HepG2 (cell line): Measurements from ENCODE around the gene RAD51. TPM values are rescaled to one million over a fixed set of nuclear protein-coding genes. Genes with fewer than 3 reads are reported as not detected.

Experiments used
- CCDC6 ChIP-seq: sonication (generic); formaldehyde crosslinking; IDR thresholded peaks from 2 replicates; pipeline ENCODE4 v1.8.1; 2022; ENCODE audit warnings: mild to moderate bottlenecking, missing genetic modification reagents, moderate library complexity
- HNF1B ChIP-seq: sonication (generic); formaldehyde crosslinking; IDR thresholded peaks from 2 replicates; pipeline ENCODE4 v1.5.1; 2020; ENCODE audit warnings: mild to moderate bottlenecking, moderate library complexity, missing genetic modification reagents
- IRF1 ChIP-seq: sonication (generic); formaldehyde crosslinking; IDR thresholded peaks from 2 replicates; pipeline ENCODE4 v1.4.0; 2020; ENCODE audit warnings: low read depth, mild to moderate bottlenecking, missing genetic modification reagents
- KDM1A ChIP-seq: IDR thresholded peaks from 2 replicates; pipeline ENCODE4 v1.6.1; 2016; ENCODE audit warnings: missing compliant biosample characterization
- MAFG ChIP-seq: sonication (generic); formaldehyde crosslinking; IDR thresholded peaks from 2 replicates; pipeline ENCODE4 v1.5.1; 2020; ENCODE audit warnings: mild to moderate bottlenecking, missing genetic modification reagents
- MTA3 ChIP-seq: sonication (generic); formaldehyde crosslinking; IDR thresholded peaks from 2 replicates; pipeline ENCODE4 v1.4.0; 2020; ENCODE audit warnings: missing genetic modification reagents
- MTF2 ChIP-seq: sonication (generic); formaldehyde crosslinking; IDR thresholded peaks from 2 replicates; pipeline ENCODE4 v1.5.0; 2020; ENCODE audit warnings: missing genetic modification reagents, borderline replicate concordance
- REL ChIP-seq: sonication (generic); formaldehyde crosslinking; conservative IDR thresholded peaks from 2 replicates; pipeline ENCODE4 v1.8.0; 2022; ENCODE audit warnings: mild to moderate bottlenecking, missing genetic modification reagents, moderate library complexity
- RELA ChIP-seq: sonication (generic); formaldehyde crosslinking; IDR thresholded peaks from 2 replicates; pipeline ENCODE4 v1.4.0; 2020; ENCODE audit warnings: missing genetic modification reagents
- RXRA ChIP-seq: sonication (generic); formaldehyde crosslinking; IDR thresholded peaks from 2 replicates; pipeline ENCODE4 v1.5.1; 2020; ENCODE audit warnings: missing genetic modification reagents
- SIX1 ChIP-seq: sonication (generic); formaldehyde crosslinking; IDR thresholded peaks from 2 replicates; pipeline ENCODE4 v1.4.0; 2020; ENCODE audit warnings: missing genetic modification reagents, borderline replicate concordance
- YEATS4 ChIP-seq: sonication (generic); formaldehyde crosslinking; IDR thresholded peaks from 2 replicates; pipeline ENCODE4 v1.4.0; 2020; ENCODE audit warnings: missing genetic modification reagents, borderline replicate concordance
- ZHX1 ChIP-seq: sonication (generic); formaldehyde crosslinking; IDR thresholded peaks from 2 replicates; pipeline ENCODE4 v1.8.1; 2022; ENCODE audit warnings: low read depth, mild to moderate bottlenecking, missing genetic modification reagents
- ZNF18 ChIP-seq: sonication (generic); formaldehyde crosslinking; IDR thresholded peaks from 2 replicates; pipeline ENCODE4 v1.8.0; 2022; ENCODE audit warnings: mild to moderate bottlenecking, missing genetic modification reagents; ENCODE audit not compliant: insufficient replicate concordance
- ZNF260 ChIP-seq: sonication (generic); formaldehyde crosslinking; IDR thresholded peaks from 2 replicates; pipeline ENCODE4 v1.4.0; 2020; ENCODE audit warnings: missing genetic modification reagents, low read depth, mild to moderate bottlenecking, borderline replicate concordance
- ZNF296 ChIP-seq: sonication (generic); formaldehyde crosslinking; conservative IDR thresholded peaks from 2 replicates; pipeline ENCODE4 v1.5.0; 2020; ENCODE audit warnings: mild to moderate bottlenecking, missing genetic modification reagents
- ZNF704 ChIP-seq: sonication (generic); formaldehyde crosslinking; IDR thresholded peaks from 2 replicates; pipeline ENCODE4 v1.8.1; 2023; ENCODE audit warnings: mild to moderate bottlenecking, inconsistent platforms, moderate library complexity, missing genetic modification reagents, borderline replicate concordance
- ZNF891 ChIP-seq: sonication (generic); formaldehyde crosslinking; IDR thresholded peaks from 2 replicates; pipeline ENCODE4 v1.5.0; 2020; ENCODE audit warnings: mild to moderate bottlenecking, missing genetic modification reagents
- polyA plus RNA-seq, 8 experiments: library from polyadenylated mRNA; depleted of rRNA in 3 of 8; stranded (reverse) in 7 of 8; unstranded in 1 of 8; fragments of >200 nt; fragmentation: Illumina TruSeq in 4 of 8; extraction: Trizol in 4 of 8; gene quantifications; 2 replicates each; pipeline versions ENCODE4 v1.2.1 to v1.2.3, GENCODE V29; 2011 to 2016; ENCODE audit warnings: low read depth in 4 of 8, missing spikeins in 1 of 8, mixed read lengths in 1 of 8; ENCODE audit not compliant: insufficient read depth in 1 of 8
- total RNA-seq, 5 experiments: library from RNA; depleted of rRNA; stranded (reverse); fragments of >200 nt; fragmentation: Illumina TruSeq; extraction: Trizol; gene quantifications; 2 replicates each; pipeline ENCODE4 v1.2.3, GENCODE V29; 2016; ENCODE audit warnings: low read depth in 1 of 5

Gene RAD51
- total and polyA plus RNA-seq, 2 of the 13 experiments (the other 11 are each of a cell fraction or from before 2014, with no cell fraction given): 8.5 to 12.8 TPM

- TF ChIP-seq ZHX1: peak; percentile 94
- no peak for TF ChIP-seq MAFG
- TF ChIP-seq RELA (CRISPR knock-in tag): no peak
- no peak for TF ChIP-seq SIX1 (CRISPR knock-in tag)
- TF ChIP-seq RXRA (CRISPR knock-in tag): peak; percentile 43; the same call in 1 of the 2 replicates
- peak; percentile 77 for TF ChIP-seq HNF1B (CRISPR knock-in tag)
- no peak for TF ChIP-seq KDM1A
- no peak for TF ChIP-seq REL (CRISPR knock-in tag)
- 0 out of 2 replicates have a peak, but pooled peaks have one; percentile 21 for TF ChIP-seq ZNF891 (CRISPR knock-in tag)
- no peak for TF ChIP-seq MTF2 (CRISPR knock-in tag)
- no peak for TF ChIP-seq IRF1
- no peak for TF ChIP-seq CCDC6 (CRISPR knock-in tag)
- peak; percentile 27; the same call in 1 of the 2 replicates for TF ChIP-seq ZNF704 (CRISPR knock-in tag)
- no peak for TF ChIP-seq ZNF296 (CRISPR knock-in tag)
- TF ChIP-seq YEATS4 (CRISPR knock-in tag): peak; percentile 47; the same call in 1 of the 2 replicates
- no peak for TF ChIP-seq MTA3
- TF ChIP-seq ZNF260: no peak
- no peak for TF ChIP-seq ZNF18 (CRISPR knock-in tag)
Observed at GRCh38 chr15:40754883-40755811, 60.2 kb downstream of the RAD51 start, which contains the start of gene RMDN3 (continued).
